SU-DHL-6 (cell line): Measurements from ENCODE around the gene AHRR.

Experiments
- CTCF ChIP-seq: fragments of 200-600 bp; sonication (generic); IDR thresholded peaks from one replicate; pipeline ENCODE4 v1.5.1; 2017; ENCODE audit warnings: antibody characterized with exemption, mild to moderate bottlenecking, low read length, moderate library complexity; ENCODE audit not compliant: insufficient read depth, poor library complexity, severe bottlenecking
- EZH2phosphoT487 ChIP-seq: fragments of 200-600 bp; sonication (generic), shearing (Covaris generic); conservative IDR thresholded peaks from 2 replicates; pipeline ENCODE4 v1.6.1; 2018; ENCODE audit warnings: mild to moderate bottlenecking, antibody characterized with exemption, low read length, moderate library complexity, mixed read lengths

- TF ChIP-seq CTCF, result no peak
- no peak for TF ChIP-seq EZH2phosphoT487
Observed at GRCh38 chr5:446066-446882, 124.8 kb downstream of the AHRR start.
